Ishikawa (cell line): Measurements from ENCODE around the gene TRPV2.

ENCODE experiments used
- CEBPB ChIP-seq: IDR thresholded peaks from 2 replicates; pipeline ENCODE4 v1.6.1; 2012
- EP300 ChIP-seq: IDR thresholded peaks from 2 replicates; pipeline ENCODE4 v1.6.1; 2012; ENCODE audit warnings: borderline replicate concordance
- FOXM1 ChIP-seq: IDR thresholded peaks from 2 replicates; pipeline ENCODE4 v1.6.1; 2012; ENCODE audit warnings: low read depth, borderline replicate concordance
- RAD21 ChIP-seq: IDR thresholded peaks from 2 replicates; pipeline ENCODE4 v1.6.1; 2012; ENCODE audit warnings: low read depth
- TAF1 ChIP-seq: IDR thresholded peaks from 2 replicates; pipeline ENCODE4 v1.6.1; 2012; ENCODE audit warnings: low read depth, mild to moderate bottlenecking
- TCF12 ChIP-seq: IDR thresholded peaks from 2 replicates; pipeline ENCODE4 v1.6.1; 2012; ENCODE audit warnings: low read depth
- TEAD4 ChIP-seq: IDR thresholded peaks from 2 replicates; pipeline ENCODE4 v1.6.1; 2012
- ZBTB7A ChIP-seq: IDR thresholded peaks from 2 replicates; pipeline ENCODE4 v1.6.1; 2012; ENCODE audit warnings: low read depth
- TF ChIP-seq, protein P1 (sequence below): IDR thresholded peaks from 2 replicates; pipeline ENCODE4 v1.6.1; 2012; ENCODE audit warnings: low read depth, mild to moderate bottlenecking
- TF ChIP-seq, protein P2 (sequence below): IDR thresholded peaks from 2 replicates; pipeline ENCODE4 v1.6.1; 2012

DNA sequence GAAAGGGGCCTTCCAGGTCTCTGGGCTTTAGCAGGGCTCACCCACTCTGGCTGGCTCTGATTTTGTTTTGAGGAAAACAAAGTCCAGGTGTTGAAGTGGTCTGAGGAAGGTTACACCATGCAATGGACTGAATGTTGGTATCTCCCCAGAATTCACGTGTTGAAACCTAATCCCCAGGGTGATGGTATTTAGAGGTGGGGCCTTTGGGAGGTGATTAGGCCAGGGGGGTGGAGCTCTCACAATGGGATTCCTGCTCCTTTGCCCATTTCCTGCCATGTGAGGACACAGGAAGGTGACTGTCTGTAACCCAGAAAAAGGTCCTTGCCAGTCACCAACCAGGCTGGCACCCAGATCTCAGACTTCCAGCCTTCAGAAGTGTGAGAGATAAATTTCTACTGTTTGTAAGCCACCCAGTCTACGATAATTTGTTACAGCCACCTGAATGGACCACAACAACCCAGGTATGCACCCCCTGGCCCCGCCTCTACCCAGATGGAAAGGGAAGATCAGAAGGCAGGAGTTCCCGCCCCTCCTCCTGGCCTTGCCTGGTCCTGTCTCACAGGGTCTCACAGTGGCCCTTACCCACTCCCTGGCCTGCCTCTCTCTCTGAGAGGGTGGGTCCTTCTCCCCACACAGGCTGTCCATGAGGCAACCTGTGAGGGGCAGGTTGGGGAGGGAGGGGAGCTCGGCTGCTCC, 44.6 kb downstream of the TRPV2 start:
- TF ChIP-seq, protein P1, sequence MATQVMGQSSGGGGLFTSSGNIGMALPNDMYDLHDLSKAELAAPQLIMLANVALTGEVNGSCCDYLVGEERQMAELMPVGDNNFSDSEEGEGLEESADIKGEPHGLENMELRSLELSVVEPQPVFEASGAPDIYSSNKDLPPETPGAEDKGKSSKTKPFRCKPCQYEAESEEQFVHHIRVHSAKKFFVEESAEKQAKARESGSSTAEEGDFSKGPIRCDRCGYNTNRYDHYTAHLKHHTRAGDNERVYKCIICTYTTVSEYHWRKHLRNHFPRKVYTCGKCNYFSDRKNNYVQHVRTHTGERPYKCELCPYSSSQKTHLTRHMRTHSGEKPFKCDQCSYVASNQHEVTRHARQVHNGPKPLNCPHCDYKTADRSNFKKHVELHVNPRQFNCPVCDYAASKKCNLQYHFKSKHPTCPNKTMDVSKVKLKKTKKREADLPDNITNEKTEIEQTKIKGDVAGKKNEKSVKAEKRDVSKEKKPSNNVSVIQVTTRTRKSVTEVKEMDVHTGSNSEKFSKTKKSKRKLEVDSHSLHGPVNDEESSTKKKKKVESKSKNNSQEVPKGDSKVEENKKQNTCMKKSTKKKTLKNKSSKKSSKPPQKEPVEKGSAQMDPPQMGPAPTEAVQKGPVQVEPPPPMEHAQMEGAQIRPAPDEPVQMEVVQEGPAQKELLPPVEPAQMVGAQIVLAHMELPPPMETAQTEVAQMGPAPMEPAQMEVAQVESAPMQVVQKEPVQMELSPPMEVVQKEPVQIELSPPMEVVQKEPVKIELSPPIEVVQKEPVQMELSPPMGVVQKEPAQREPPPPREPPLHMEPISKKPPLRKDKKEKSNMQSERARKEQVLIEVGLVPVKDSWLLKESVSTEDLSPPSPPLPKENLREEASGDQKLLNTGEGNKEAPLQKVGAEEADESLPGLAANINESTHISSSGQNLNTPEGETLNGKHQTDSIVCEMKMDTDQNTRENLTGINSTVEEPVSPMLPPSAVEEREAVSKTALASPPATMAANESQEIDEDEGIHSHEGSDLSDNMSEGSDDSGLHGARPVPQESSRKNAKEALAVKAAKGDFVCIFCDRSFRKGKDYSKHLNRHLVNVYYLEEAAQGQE = no peak
- TF ChIP-seq TCF12 = no peak
- TF ChIP-seq ZBTB7A = no peak
- TF ChIP-seq RAD21 = no peak
- TF ChIP-seq, protein P2, sequence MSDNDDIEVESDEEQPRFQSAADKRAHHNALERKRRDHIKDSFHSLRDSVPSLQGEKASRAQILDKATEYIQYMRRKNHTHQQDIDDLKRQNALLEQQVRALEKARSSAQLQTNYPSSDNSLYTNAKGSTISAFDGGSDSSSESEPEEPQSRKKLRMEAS = 0 out of 2 replicates have a peak, but pooled peaks have one; percentile 60
- no peak for TF ChIP-seq CEBPB
- TF ChIP-seq FOXM1 = no peak
- TF ChIP-seq EP300 = no peak
- TF ChIP-seq TAF1 = no peak
- peak; percentile 27; the same call in 1 of the 2 replicates for TF ChIP-seq TEAD4
